H9 (cell line): ENCODE results near the gene MILR1. TPM values are rescaled to one million over a fixed set of nuclear protein-coding genes. Genes with fewer than 3 reads are reported as not detected.

Experiments
- DNase-seq: peaks from one replicate; pipeline ENCODE4 v3.0.0-alpha.2; 2017
- H2AFZ ChIP-seq: one replicate; pipeline ENCODE4 v1.6.1; 2013; ENCODE audit warnings: mild to moderate bottlenecking, low read length, control low read depth, moderate library complexity
- H2AK5ac ChIP-seq: 2 replicates; pipeline ENCODE4 v1.6.1; 2013; ENCODE audit warnings: low read length, control low read depth, mixed read lengths; ENCODE audit not compliant: insufficient read length
- H2BK120ac ChIP-seq: one replicate; pipeline ENCODE4 v1.6.1; 2013; ENCODE audit warnings: low read depth, mild to moderate bottlenecking, low read length, control low read depth, inconsistent platforms; ENCODE audit not compliant: poor library complexity, severe bottlenecking
- H2BK12ac ChIP-seq: 2 replicates; pipeline ENCODE4 v1.6.1; 2013; ENCODE audit warnings: low read length, control low read depth, mixed read lengths, low read depth; ENCODE audit not compliant: insufficient read length
- H2BK15ac ChIP-seq: 2 replicates; pipeline ENCODE4 v1.6.1; 2013; ENCODE audit warnings: low read depth, low read length, control low read depth
- H2BK20ac ChIP-seq: one replicate; pipeline ENCODE4 v1.6.1; 2013; ENCODE audit warnings: low read depth, mild to moderate bottlenecking, low read length, control low read depth, inconsistent platforms; ENCODE audit not compliant: poor library complexity, severe bottlenecking
- H2BK5ac ChIP-seq: 2 replicates; pipeline ENCODE4 v1.6.1; 2013; ENCODE audit warnings: low read length, control low read depth, mixed read lengths; ENCODE audit not compliant: insufficient read length
- H3K14ac ChIP-seq: 2 replicates; pipeline ENCODE4 v1.6.1; 2013; ENCODE audit warnings: low read length, control low read depth; ENCODE audit not compliant: insufficient read depth
- H3K18ac ChIP-seq: 2 replicates; pipeline ENCODE4 v1.6.1; 2013; ENCODE audit warnings: low read depth, mild to moderate bottlenecking, mixed read lengths, low read length, control low read depth; ENCODE audit not compliant: insufficient read length
- H3K23ac ChIP-seq: 2 replicates; pipeline ENCODE4 v1.6.1; 2013; ENCODE audit warnings: low read length, control low read depth, mixed read lengths, low read depth; ENCODE audit not compliant: insufficient read length
- H3K23me2 ChIP-seq: 2 replicates; pipeline ENCODE4 v1.6.1; 2013; ENCODE audit warnings: low read depth, mild to moderate bottlenecking, mixed read lengths, low read length, control low read depth; ENCODE audit not compliant: insufficient read length, poor library complexity, severe bottlenecking
- H3K27ac ChIP-seq: 2 replicates; pipeline ENCODE4 v1.5.1; 2013; ENCODE audit warnings: low read length, control low read depth, mixed read lengths, low read depth; ENCODE audit not compliant: insufficient read length
- H3K27me3 ChIP-seq: 2 replicates; pipeline ENCODE4 v1.6.1; 2013; ENCODE audit warnings: low read length, control low read depth, inconsistent platforms; ENCODE audit not compliant: insufficient read depth
- H3K4ac ChIP-seq: 2 replicates; pipeline ENCODE4 v1.6.1; 2013; ENCODE audit warnings: low read depth, mild to moderate bottlenecking, control low read depth, inconsistent platforms, low read length, moderate library complexity
- H3K4me1 ChIP-seq: 2 replicates; pipeline ENCODE4 v1.6.1; 2013; ENCODE audit warnings: low read length, control low read depth, inconsistent platforms; ENCODE audit not compliant: insufficient read depth
- H3K4me2 ChIP-seq: 2 replicates; pipeline ENCODE4 v1.6.1; 2013; ENCODE audit warnings: low read length, control low read depth, mixed read lengths; ENCODE audit not compliant: insufficient read length, insufficient read depth
- H3K56ac ChIP-seq: 2 replicates; pipeline ENCODE4 v1.6.1; 2013; ENCODE audit warnings: low read depth, mild to moderate bottlenecking, mixed read lengths, low read length, control low read depth; ENCODE audit not compliant: insufficient read length
- H3K79me1 ChIP-seq: 2 replicates; pipeline ENCODE4 v1.6.1; 2013; ENCODE audit warnings: low read depth, mild to moderate bottlenecking, moderate library complexity, low read length, control low read depth, inconsistent platforms; ENCODE audit not compliant: insufficient read depth, poor library complexity, severe bottlenecking
- H3K79me2 ChIP-seq: 2 replicates; pipeline ENCODE4 v1.6.1; 2013; ENCODE audit warnings: low read length, control low read depth, inconsistent platforms; ENCODE audit not compliant: insufficient read depth
- H3K9ac ChIP-seq: 2 replicates; pipeline ENCODE4 v1.6.1; 2013; ENCODE audit warnings: low read length, control low read depth, mixed read lengths; ENCODE audit not compliant: insufficient read length; ENCODE audit errors: extremely low read depth
- H3K9me3 ChIP-seq: one replicate; pipeline ENCODE4 v1.6.1; 2013; ENCODE audit warnings: low read depth, low read length, inconsistent platforms; ENCODE audit not compliant: control insufficient read depth
- H3T11ph ChIP-seq: one replicate; pipeline ENCODE4 v1.6.1; 2013; ENCODE audit warnings: mild to moderate bottlenecking, low read length, control low read depth, inconsistent platforms
- H4K20me1 ChIP-seq: one replicate; pipeline ENCODE4 v1.6.1; 2013; ENCODE audit not compliant: control insufficient read depth, insufficient read length, insufficient read depth
- H4K5ac ChIP-seq: 2 replicates; pipeline ENCODE4 v1.6.1; 2013; ENCODE audit warnings: low read depth, mild to moderate bottlenecking, mixed read lengths, low read length, control low read depth; ENCODE audit not compliant: insufficient read length
- H4K8ac ChIP-seq: replicated peaks from 2 replicates; pipeline ENCODE4 v1.6.1; 2013; ENCODE audit warnings: low read length, control low read depth, mixed read lengths, low read depth; ENCODE audit not compliant: insufficient read length
- H4K91ac ChIP-seq: 2 replicates; pipeline ENCODE4 v1.6.1; 2013; ENCODE audit warnings: low read depth, mild to moderate bottlenecking, moderate library complexity, mixed read lengths, low read length, control low read depth; ENCODE audit not compliant: insufficient read length
- H3K27ac Mint-ChIP-seq, 3 experiments: 2 replicates in 2 of 3; 3 replicates in 1 of 3; pipeline ENCODE4 v1.8.0; 2020 to 2021; ENCODE audit warnings: mixed read lengths in 3 of 3, mild to moderate bottlenecking in 1 of 3, moderate library complexity in 1 of 3
- H3K27me3 Mint-ChIP-seq: 2 replicates; pipeline ENCODE4 v1.8.0; 2021; ENCODE audit warnings: low read depth, mild to moderate bottlenecking, moderate library complexity, mixed read lengths
- H3K36me3 Mint-ChIP-seq, 3 experiments: 2 replicates in 2 of 3; 3 replicates in 1 of 3; pipeline ENCODE4 v1.8.0; 2020 to 2021; ENCODE audit warnings: low read depth in 3 of 3, mixed read lengths in 3 of 3; ENCODE audit not compliant: insufficient read depth in 1 of 3
- H3K4me1 Mint-ChIP-seq, 2 experiments: 2 replicates each; pipeline ENCODE4 v1.8.0; 2020; ENCODE audit warnings: mixed read lengths in 2 of 2
- H3K4me3 Mint-ChIP-seq, 2 experiments: 2 replicates in 1 of 2; 3 replicates in 1 of 2; pipeline ENCODE4 v1.8.0; 2020 to 2021; ENCODE audit warnings: mild to moderate bottlenecking in 2 of 2, mixed read lengths in 2 of 2, moderate library complexity in 1 of 2
- H3K9me3 Mint-ChIP-seq, 2 experiments: 2 replicates in 1 of 2; 3 replicates in 1 of 2; pipeline ENCODE4 v1.8.0; 2020; ENCODE audit warnings: mild to moderate bottlenecking in 2 of 2, mixed read lengths in 2 of 2, moderate library complexity in 1 of 2
- WGBS: extraction: QIAGEN DNeasy Blood & Tissue Kit; methylation state at CpG from one replicate; pipeline ENCODE4 v1.1.7; 2013; ENCODE audit warnings: missing lambda C conversion rate, low lambda C conversion rate, mixed read lengths; ENCODE audit not compliant: insufficient read length; ENCODE audit errors: extremely low coverage; 5-methylcytosine and 5-hydroxymethylcytosine counted together
- total RNA-seq: library from RNA; stranded (reverse); gene quantifications from 2 replicates; pipeline ENCODE4 v1.2.1, GENCODE V29; 2021
- TF ChIP-seq, protein P1 (sequence below): fragments of 200-600 bp; sonication (generic); conservative IDR thresholded peaks from 3 replicates; pipeline ENCODE4 v1.8.0; 2021; ENCODE audit warnings: antibody characterized with exemption, mild to moderate bottlenecking

The MILR1 gene
- total RNA-seq, 1 experiment from 2014 or later = not detected

DNA sequence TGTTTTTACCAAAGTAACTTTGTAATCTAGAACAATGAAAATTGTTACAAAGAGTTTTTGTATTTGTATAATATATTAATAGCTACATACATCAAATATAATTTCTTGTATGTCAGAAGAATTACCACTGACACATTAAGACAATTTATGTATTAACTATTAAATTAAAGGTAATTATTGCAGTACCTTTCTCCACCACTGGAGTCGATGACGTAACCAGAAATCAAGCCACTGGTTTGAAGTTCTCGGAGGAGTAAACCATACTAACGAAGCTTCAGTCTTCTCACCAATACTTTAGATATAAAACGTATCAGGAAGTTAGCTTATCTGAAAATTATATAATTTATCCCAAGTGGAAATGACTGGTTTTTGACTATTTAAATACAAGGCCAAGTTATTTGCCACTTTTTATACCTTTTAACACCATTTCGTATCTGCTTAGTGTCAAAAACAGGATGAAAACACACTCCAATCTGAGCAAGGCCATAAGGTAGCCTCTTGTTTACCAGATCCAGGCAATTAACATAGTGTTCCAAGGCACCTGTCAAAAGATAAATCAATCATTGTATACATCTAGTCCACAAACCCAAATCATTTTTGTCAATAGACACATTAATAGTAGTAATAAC, 43.7 kb downstream of the MILR1 start:
- Histone ChIP-seq H3K56ac (no peak overlapping the region), H3K27me3 (no peaks in the 10 kb centered on the region), H3K4me2 (no peak overlapping the region), H2BK20ac (no peak overlapping the region), H3K27ac (no peak overlapping the region), H4K20me1 (no peaks in the 10 kb centered on the region), H2AK5ac (no peak overlapping the region), H2BK12ac (no peak overlapping the region), H2BK15ac (no peak overlapping the region), H2BK120ac (no peak overlapping the region), H3K4me1 (no peaks in the 10 kb centered on the region; the same call in 1 of the 2 replicates), H4K91ac (no peak overlapping the region), H3K18ac (no peak overlapping the region), H3K79me2 (peaks cover 6% of the 10 kb centered on the region; the same call in 1 of the 2 replicates), H3K14ac (no peak overlapping the region), H3K23me2 (peaks cover 15% of the 10 kb centered on the region), H3K9me3 (no peaks in the 10 kb centered on the region), H3K23ac (no peak overlapping the region), H3K9ac (no peak overlapping the region), H3T11ph (no peak overlapping the region), H4K8ac (no peak overlapping the region), H3K79me1 (peaks cover 2% of the 10 kb centered on the region), H3K4ac (no peak overlapping the region), H2AFZ (no peak overlapping the region), H2BK5ac (no peak overlapping the region), H4K5ac (no peak overlapping the region)
- whole genome bisulfite sequencing = no CpG with 5 or more reads among the region's 6 CpGs
- no peak for DNase-seq
- Mint-ChIP-seq H3K27me3 (peaks cover 3% of the 10 kb centered on the region), H3K36me3 (peaks cover 44 to 64% (median 62%) of the 10 kb centered on the region in 3 experiments), H3K27ac (no peak overlapping the region), H3K4me3 (no peak overlapping the region; a peak in 1 of 5 replicates), H3K9me3 (peaks cover 0 to 9% of the 10 kb centered on the region in 2 experiments; a peak in 4 of 5 replicates), H3K4me1 (peaks cover 14 to 20% of the 10 kb centered on the region in 2 experiments)
- TF ChIP-seq, protein P1, sequence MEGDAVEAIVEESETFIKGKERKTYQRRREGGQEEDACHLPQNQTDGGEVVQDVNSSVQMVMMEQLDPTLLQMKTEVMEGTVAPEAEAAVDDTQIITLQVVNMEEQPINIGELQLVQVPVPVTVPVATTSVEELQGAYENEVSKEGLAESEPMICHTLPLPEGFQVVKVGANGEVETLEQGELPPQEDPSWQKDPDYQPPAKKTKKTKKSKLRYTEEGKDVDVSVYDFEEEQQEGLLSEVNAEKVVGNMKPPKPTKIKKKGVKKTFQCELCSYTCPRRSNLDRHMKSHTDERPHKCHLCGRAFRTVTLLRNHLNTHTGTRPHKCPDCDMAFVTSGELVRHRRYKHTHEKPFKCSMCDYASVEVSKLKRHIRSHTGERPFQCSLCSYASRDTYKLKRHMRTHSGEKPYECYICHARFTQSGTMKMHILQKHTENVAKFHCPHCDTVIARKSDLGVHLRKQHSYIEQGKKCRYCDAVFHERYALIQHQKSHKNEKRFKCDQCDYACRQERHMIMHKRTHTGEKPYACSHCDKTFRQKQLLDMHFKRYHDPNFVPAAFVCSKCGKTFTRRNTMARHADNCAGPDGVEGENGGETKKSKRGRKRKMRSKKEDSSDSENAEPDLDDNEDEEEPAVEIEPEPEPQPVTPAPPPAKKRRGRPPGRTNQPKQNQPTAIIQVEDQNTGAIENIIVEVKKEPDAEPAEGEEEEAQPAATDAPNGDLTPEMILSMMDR = peak; percentile 57
